HG02970 (cell line): ENCODE data around the gene ADAP1.

Experiments used
- ATAC-seq: cut with Tn5 transposase; IDR thresholded peaks from one replicate; pipeline ENCODE4 v1.9.1; 2021; ENCODE audit warnings: mild to moderate bottlenecking, moderate library complexity, moderate number of reproducible peaks; ENCODE audit not compliant: unreplicated experiment, low FRiP score

ADAP1 gene

GRCh38 chr7:886626-887487, 67.6 kb downstream of the ADAP1 start:
- ATAC-seq = no peak

DNA sequence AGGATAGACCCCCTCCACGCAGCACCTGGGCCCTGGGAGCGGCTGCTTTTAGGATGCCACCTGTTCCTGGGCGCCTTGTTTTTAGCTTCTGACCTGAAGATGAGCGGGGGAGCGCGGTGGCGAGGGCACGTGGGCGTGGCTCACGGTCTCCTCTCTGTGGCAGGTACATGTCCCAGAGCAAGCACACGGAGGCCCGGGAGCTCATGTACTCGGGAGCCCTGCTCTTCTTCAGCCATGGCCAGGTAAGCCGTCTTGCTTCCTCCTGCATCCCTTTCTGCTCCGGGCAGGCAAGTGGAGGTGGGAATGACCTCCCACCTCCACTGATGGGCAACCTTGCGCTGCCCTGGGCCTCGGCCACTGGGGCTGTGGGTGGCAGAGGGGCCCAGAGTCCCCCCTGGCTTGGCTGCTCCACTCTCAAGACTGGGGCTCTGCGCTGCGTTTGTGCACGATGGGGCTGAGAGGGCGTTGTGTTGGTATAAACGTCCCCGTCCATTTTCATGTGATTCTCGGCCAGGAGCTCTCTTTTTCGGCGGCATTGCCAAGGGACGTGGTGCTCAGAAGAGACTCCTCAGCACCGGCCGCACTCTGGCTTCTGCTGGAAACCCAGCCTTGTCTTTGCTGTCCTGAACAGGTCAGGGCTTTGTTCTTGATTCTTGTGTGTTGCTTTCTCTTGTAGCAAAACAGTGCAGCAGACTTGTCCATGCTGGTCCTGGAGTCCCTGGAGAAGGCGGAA, 68.4 kb downstream of the ADAP1 start:
- no peak for ATAC-seq

DNA sequence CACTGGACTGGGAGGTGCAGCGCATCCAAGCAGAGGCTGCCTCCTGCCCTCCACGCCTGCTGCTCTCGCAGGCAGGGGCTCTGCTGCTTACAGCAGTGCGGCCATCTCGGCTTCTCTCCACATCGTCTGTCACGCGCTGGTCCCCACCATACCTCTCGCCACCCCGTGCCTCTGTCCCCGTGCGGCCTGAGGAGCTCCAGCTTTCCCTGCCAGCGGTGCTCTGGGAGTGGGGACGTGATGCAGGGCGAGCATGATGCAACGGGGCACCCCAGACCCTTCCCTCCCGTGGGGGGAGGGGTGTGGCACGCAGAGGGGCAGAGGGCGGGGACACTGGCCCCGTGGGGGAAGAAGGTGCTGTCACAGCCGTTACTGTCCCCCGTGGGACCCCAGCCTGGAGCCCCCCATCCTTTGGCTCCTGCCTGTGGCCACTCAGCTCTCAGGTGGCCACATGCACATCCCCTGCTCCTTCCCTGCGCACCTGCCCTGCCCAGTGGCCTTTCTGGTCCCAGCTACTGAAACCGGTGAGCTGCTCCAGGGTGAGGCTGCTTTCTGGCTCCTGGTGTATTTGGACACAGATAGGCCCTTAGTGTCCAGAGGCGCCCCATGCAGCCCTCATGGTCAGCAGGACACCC, 69.1 kb downstream of the ADAP1 start:
- no peak for ATAC-seq

DNA sequence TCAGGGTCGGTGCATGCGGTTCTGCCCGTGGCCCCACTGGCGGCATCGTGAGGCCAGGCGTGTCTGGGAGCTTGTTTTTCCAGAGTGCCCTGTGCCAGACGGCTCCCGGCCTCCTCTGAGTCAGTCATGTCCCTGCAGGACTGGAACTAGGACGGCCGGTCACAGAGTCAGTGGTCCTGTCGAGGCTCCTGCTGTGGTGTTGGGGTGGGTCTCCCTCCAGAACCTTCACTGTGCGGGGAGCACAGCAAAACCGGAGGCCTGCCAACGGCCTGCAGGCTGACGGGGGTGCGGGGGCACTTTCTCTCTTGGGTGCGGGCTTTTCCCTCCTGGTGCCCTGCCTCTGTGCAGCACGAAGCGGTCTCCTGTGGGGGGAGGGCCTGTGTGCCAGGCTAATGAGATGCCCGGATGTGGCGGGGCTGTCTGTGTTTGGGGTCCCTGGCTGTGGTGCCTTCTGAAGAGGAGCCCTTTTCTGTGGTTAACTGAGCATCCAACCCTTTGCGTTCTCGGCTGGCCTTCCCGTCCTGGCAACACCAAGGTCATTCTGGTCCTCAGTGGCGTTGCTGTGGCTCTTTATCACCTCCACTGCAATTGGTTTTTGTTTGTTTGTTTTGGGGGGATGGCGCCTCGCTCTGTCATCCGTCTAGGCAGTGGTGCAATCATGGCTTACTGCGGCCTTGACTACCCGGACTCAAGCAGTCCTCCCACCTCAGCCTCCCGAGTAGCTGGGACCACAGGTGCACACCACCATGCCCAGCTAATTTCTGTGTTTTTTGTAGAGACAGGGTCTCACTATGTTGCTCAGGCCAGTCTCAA, 70.1 kb downstream of the ADAP1 start:
- no peak for ATAC-seq

GRCh38 chr7:883055-884021, 71.1 kb downstream of the ADAP1 start:
- ATAC-seq = no peak

GRCh38 chr7:882336-883035, 72.0 kb downstream of the ADAP1 start:
- ATAC-seq = no peak

GRCh38 chr7:881441-882234, 72.8 kb downstream of the ADAP1 start:
- ATAC-seq = no peak

GRCh38 chr7:880450-880849, 74.0 kb downstream of the ADAP1 start:
- ATAC-seq = no peak

GRCh38 chr7:879706-880105, 74.8 kb downstream of the ADAP1 start:
- ATAC-seq = no peak

GRCh38 chr7:879093-879492, 75.4 kb downstream of the ADAP1 start:
- no peak for ATAC-seq

DNA sequence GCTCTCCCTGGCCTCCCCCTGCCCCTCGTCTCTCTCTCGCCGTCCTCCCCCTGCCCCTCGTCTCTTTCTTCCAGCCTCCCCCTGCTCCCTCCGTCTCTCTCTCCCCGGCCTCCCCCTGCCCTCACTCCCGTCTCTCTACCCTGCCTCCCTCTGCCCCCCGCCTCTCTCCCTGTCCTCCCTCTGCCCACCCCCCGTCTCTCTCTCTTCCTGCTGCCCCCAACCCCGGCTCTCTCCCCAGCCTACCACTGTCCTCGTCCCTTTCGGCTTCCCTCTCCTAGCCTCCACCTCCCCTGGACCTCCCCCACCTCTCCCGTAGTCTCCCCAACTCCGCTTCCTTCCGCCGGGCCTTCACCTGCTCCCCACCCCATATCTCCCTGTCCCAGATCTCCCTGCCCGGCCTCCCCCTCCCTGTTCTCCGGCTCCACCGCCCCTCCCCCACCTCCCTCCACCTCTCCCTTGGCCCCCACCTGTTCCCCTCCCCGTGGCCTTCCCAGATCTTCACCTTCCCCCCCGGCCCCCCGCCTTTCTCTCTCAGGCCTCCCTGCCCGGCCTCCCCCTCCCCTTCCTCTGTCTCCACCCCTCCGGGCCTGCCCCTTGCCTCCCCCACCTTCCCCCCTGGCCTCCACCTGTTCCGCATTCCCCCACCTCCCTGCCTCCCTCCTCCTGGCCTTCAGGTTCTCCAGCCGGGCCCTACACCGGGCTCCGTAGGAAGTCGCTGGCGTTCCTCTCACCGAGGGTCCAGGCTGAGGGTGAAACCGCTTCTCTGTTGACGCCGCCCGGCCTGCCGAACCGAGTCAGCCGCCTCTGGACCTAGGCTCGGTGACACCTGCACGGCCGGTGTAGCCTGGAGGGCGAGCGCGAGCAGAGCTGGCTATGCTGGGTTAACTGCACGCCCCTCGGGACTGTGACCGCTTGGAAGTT, 76.9 kb downstream of the ADAP1 start:
- no peak for ATAC-seq

- ATAC-seq = no peak
Observed at GRCh38 chr7:876972-877311, 77.5 kb downstream of the ADAP1 start.

- ATAC-seq = peak; percentile 84
Observed at GRCh38 chr7:876077-876971, 78.2 kb downstream of the ADAP1 start, which contains the start of gene GET4. Gene GET4 (plus strand): TSS chr7:876554. CDS start chr7:876646, 92 bp downstream.

DNA sequence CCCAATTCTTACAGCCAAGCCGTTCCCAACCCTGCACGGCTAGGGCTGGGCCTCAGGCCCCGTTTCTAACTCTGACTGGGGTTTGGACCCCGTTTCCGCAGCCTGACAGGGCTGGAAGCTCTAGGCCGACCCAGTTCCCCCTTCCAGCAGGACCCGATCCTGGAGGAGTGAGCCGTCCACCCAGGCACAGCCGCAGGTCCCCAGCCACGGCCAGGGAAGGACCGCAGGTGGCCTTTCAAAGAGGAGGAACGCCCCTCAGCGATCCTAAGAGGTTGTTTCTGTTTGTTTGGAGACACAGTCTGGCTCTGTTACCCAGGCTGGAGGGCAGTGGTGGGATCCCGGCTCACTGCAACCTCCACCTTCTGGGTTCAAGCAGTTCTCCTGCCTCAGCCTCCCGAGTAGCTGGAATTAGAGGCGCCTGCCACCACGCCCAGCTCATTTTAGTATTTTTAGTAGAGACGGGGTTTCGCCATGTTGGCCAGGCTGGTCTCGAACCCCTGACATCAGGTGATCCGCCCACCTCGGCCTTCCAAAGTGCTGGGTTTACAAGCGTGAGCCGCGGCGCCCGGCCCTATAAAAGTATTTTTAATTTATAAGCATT, 78.9 kb downstream of the ADAP1 start:
- ATAC-seq = no peak

DNA sequence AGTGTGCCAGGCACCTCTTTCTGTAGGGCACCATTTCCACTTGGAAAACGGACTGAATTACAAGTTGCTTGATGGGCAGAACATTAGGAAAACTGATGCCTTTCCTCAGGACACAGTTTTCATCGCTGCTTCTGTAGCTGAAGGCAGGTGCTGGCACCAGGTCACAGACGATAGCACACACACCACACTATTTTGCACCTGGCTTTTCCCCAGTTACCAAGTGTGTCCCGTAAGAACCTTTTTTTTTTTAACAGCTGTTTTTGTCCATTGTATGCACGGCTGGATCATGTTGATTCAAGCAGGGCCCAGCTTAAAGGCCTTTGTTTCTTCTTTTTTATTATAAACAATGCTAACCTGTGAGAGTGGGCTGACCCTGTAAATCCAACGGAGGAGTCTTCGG, 79.4 kb downstream of the ADAP1 start:
- ATAC-seq = no peak
